ENCODE results near the gene KLHDC10.
"Not testable (repeated sequence)": the region's sequence is repeated elsewhere in the genome, so short reads cannot be mapped to it uniquely, and the experiment has no call there.

KLHDC10 gene

GRCh38 chr7:130156140-130156539 is 85.8 kb downstream of the KLHDC10 start:
- DNase-seq (ENCODE audit: low read depth) = no peak

- DNase-seq (ENCODE audit: low read depth) = no peak
Measured at GRCh38 chr7:130157700-130158099, 87.4 kb downstream of the KLHDC10 start.

DNA sequence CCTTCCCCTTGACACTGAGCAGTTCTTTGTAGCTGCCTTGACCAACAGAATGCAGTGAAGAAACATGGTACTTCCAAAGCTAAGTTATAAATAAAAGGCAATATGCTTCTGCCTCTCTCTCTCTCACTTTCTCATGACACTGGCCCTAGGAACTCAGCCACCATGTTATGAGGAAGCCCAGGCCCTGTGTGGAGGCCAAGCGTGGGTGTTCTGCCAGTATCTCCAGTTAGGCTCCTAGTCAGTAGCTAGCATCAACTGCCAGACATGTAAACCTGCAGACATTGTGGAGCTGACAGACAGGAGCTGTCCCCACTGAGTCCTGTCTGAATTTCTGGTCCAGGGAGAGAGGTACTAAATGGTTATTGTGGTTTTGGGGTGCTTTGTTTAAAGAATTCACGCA is 89.7 kb downstream of the KLHDC10 start:
- DNase-seq (ENCODE audit: low read depth) = no peak

GRCh38 chr7:130160455-130160854 is 90.1 kb downstream of the KLHDC10 start:
- no peak for DNase-seq (ENCODE audit: low read depth)

- DNase-seq (ENCODE audit: low read depth) = no peak
Measured at GRCh38 chr7:130162196-130162595, 91.9 kb downstream of the KLHDC10 start.

DNA sequence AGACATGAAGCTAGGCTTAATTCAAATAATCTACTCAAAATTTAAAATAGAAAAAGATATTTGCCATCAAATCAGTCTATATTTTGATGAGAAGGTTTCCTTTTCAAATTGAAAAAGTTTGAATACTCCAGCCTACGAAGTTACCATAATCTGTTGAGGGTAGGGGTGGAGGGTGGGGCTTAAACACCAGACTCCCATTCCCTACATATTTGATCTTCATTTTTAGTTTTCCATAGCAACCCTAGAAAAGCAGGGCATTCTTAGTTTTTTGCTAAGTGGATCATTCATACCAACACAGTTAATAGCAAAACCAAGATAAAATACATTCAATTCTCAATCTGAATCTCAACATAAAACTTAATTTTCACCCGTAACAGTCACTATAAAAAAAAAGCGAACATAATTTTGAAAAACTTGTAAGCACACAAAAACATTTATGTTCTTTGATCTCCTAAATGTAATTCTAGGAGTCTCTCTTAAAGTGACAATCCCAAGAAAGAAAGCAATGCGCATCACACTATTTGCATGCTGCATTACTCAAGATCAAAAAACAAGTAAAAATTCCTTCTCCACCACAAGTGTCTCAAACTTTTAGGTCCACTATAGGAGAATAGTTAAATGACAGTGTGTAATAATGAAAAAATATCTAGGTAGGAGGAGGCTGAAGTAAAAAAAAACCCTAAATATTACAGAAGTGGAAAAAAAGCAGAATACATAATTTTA is 104.1 kb downstream of the KLHDC10 start:
- no peak for DNase-seq (ENCODE audit: low read depth)

DNA sequence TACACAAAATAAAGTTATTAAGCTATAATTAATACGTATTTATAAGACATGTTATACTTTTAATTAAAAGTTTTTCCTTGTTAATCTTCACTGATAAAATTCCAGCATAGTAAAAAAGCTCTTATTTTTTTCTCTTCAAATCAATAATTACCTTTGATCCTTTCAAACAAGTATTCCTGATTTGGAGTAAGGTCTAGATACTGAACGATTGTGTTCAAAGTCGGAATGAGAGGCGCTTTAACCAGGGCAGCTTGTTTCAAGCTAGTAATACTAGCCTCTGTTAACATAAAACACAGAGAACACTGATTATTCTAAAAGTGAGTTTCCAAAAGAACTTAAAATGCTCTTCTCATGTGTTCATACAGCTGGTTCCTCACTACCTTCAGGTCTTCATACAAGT is 107.9 kb downstream of the KLHDC10 start:
- no peak for DNase-seq (ENCODE audit: low read depth)

GRCh38 chr7:130179631-130180030 is 109.3 kb downstream of the KLHDC10 start:
- DNase-seq (ENCODE audit: low read depth) = no peak

DNA sequence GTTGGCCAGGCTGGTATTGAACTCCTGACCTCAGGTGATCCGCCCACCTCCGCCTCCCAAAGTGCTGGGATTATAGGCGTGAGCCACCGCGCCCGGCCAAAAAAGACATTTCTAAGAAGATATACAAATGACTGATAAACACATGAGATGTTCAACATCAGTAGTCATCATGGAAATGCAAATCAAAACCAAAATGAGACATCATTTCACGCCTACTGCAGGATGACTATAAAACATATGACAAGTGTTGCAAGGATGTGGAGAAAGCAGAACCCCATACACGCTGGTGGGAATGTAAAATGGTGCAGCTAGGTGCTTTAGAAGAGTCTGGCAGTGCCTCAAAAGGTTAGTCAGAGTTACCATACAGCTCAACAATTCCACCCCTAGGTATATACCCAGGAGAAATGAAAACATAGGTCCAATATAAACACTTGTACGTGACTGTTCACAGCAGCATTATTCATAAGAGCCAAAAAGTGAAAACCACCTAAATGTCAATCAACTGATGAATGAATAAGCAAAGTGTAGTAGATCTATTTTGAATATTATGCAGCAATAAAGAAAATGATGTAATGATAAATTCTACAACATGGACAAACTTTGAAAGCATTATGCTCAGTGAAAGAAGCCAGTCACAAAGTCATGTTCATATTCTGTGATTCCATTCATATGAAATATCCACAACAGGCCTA is 110.4 kb downstream of the KLHDC10 start:
- no peak for DNase-seq (ENCODE audit: low read depth)

- DNase-seq (ENCODE audit: low read depth) = no peak
Measured at GRCh38 chr7:130181263-130181605, 110.9 kb downstream of the KLHDC10 start.

DNA sequence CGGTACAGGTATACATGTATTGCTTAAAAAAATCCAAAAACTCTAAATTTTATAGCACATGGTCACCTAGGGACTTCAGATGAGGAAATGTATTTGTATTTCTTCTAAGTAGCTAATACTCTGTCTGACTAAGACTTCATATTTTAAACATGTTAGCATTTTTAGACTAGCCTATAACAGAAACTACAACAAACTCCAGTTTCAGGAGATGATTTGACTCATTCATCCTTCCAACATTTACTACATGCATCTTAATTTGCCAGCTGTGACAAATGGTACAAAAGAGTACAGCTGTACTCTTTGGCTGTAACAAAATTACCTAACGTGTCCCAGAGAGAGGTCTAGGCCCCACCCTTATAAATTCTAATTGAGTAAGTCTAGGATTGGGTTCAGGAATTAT is 112.7 kb downstream of the KLHDC10 start:
- DNase-seq (ENCODE audit: low read depth) = no peak

DNA sequence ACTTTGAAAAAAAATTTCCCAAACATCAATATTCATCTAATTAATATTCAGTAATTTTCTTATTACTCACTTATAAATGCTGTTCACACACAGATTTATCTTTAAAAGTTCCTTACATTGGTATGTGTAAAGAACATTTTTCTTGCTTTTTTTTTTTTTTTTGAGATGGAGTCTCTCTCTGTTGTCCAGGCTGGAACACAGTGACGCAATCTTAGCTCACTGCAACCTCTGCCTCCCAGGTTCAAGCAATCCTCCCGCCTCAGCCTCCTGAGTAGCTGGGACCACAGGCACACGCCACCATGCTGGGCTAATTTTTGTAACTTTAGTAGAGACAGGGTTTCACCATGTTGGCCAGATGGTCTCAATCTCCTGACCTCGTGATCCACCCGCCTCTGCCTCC is 114.0 kb downstream of the KLHDC10 start:
- DNase-seq (ENCODE audit: low read depth) = not testable (repeated sequence)
